ENCODE data around the gene CEP85.

CEP85 gene

GRCh38 chr1:26278724-26279455 is 44.9 kb downstream of the CEP85 start:
- peak; percentile 82 for DNase-seq

GRCh38 chr1:26279456-26280332 is 45.7 kb downstream of the CEP85 start, which contains the start of gene SH3BGRL3:
SH3BGRL3 (plus strand) TSS chr1:26280086; CDS start chr1:26280156, 70 bp downstream.
- peak; percentile 91 for DNase-seq

- DNase-seq: peak; percentile 58
Observed at GRCh38 chr1:26280333-26281042, 46.5 kb downstream of the CEP85 start.

GRCh38 chr1:26281091-26281958 is 47.3 kb downstream of the CEP85 start:
- DNase-seq: no peak

DNA sequence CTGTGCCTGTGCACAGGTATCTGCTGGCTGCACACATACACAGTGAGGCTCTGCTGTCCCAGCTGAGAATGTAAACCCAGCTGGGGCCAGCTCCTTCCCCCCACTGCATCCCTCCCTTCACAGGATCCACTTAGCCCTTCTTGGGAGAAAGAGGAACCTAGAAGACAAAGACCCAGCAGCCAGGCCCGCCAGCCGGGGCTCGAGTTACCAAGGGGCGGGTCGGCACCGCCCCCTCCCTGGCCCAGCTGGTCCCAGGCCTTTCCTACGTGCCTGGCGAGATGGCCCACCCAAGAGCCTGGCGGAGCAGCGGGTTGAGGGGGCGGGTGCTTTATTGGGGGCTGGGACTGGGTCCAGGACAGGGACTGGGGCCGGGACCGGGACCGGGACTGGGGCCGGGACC is 48.0 kb downstream of the CEP85 start:
- DNase-seq: no peak

GRCh38 chr1:26282401-26282918 is 48.5 kb downstream of the CEP85 start:
- no peak for DNase-seq

DNA sequence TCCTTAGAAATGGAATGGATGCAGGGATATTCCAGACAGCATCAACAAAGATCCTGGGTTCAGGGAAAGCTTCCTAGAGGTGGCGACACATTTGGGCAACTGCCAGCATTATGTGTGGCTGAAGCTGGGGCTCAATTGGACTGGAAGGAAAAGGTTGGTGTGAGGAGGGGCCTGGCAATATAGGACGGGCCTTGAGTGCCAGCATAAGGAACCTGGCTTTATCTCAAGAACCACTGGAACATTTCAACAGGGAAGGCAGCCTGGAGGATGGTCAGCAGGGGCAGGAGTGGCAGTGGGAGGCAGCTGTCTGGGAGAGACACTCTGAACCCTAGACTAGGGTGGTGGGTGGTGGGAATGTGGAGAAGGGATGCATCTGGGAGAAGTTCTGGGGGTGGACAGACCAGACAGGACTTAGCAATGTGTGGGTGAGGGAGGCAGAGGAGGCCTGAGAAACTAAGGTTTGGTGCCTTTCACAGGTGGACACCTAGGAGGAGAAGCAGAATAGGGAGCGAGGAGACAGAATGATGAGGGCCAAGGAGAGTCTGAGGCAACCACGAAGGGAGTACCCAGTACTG is 49.4 kb downstream of the CEP85 start:
- no peak for DNase-seq

GRCh38 chr1:26283871-26284596 is 50.0 kb downstream of the CEP85 start:
- DNase-seq: no peak

GRCh38 chr1:26284597-26285347 is 50.8 kb downstream of the CEP85 start:
- peak; percentile 97 for DNase-seq

DNA sequence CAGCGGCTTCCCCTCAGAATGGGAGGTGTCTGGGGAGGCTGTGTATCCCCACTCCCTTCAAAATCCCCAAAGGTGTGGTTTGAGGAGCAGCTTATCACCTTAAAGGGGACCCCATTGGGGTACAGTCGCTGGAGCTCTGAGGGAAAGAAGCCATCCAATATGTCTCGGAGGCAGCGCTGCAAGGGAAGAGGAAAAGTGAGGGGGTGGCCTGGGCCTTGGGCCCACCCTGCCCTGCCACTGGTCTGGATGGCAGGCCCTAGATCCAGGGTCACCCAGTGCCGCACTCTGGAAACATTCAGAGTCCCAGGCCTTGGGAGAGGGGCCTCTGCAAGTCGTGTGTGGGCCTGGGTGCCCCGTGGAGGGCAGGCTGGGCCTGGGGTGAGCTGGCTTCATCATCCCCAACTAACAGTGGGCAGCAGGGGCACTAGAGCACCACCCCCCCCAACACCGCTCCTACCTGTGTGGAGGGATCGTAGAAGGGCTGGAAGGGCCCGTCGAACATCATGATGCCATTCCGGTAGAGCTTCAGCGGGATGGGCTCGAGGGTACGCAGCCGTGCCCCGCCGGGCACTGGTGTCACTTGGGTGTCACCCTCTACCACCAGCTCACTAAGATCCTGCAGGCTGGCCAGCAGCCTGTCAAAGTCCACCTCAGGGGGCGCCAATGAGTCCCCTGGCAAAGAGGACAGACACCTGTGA is 51.5 kb downstream of the CEP85 start:
- peak; percentile 74 for DNase-seq

DNA sequence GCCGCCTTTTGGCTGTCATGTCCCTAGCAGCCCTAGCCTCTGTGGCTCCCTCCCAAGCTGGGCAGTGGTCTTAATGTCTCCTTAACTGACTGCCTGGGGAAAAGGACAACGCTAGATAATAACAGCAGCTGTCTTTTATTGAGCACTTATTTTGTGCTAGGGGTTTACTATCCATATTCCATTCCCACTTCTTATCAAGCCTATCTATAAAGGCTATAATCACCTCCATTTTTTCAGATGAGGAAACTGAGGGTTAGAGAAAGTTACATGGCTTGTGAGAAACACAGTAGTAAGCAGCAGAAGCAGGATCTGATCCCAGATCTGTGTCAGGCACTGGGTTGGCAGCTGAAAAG is 52.0 kb downstream of the CEP85 start:
- DNase-seq: no peak

- peak; percentile 89 for DNase-seq
Observed at GRCh38 chr1:26287033-26287711, 53.2 kb downstream of the CEP85 start.

DNA sequence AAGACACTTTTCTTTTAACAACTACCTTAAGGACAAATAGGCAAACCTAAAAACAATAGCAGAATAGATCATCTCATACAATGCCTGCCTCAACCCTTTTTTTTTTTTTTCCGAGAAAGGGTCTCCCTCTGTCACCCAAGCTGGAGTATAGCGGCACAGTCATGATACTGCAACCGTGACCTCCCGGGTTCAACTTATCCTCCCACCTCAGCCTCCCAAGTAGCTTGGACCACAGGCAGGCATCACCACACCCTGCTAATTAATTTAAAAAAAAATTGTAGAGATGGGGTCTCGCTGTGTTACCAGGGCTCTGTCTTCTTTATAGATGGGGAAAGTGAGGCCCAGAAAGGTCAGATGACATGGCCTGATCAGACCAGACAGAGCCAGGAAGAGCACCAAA is 53.8 kb downstream of the CEP85 start:
- DNase-seq: no peak

DNA sequence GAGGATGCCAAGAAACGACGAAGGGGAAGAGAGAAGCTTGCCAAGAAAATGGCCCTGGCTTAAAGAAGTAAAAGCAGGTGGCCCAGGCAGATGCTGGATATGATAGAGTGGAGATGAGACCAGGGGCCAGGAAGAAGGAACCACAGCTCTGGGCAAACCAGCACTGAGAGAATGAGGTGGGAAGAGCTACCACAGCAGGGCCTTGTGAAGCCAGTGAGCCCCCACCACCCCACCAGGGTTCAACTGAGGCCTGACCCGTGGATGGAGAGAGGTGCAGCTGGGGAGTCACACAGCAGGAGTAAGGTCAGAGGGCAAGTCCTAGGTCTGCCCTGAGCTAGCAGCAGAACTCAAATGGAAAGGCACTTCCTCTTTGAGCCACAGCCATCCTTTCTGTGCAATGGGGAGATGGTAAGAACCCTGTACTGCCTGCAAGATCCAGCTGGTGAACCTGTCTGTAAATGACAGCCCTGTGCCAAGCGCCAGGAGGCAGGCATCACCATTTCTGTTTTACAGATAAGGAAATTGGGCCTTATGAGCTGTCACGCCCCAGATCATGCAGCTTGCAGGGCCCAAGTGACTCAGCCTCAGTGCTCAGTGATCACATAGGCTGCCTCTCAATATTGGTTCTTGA is 54.4 kb downstream of the CEP85 start:
- peak; percentile 88 for DNase-seq

DNA sequence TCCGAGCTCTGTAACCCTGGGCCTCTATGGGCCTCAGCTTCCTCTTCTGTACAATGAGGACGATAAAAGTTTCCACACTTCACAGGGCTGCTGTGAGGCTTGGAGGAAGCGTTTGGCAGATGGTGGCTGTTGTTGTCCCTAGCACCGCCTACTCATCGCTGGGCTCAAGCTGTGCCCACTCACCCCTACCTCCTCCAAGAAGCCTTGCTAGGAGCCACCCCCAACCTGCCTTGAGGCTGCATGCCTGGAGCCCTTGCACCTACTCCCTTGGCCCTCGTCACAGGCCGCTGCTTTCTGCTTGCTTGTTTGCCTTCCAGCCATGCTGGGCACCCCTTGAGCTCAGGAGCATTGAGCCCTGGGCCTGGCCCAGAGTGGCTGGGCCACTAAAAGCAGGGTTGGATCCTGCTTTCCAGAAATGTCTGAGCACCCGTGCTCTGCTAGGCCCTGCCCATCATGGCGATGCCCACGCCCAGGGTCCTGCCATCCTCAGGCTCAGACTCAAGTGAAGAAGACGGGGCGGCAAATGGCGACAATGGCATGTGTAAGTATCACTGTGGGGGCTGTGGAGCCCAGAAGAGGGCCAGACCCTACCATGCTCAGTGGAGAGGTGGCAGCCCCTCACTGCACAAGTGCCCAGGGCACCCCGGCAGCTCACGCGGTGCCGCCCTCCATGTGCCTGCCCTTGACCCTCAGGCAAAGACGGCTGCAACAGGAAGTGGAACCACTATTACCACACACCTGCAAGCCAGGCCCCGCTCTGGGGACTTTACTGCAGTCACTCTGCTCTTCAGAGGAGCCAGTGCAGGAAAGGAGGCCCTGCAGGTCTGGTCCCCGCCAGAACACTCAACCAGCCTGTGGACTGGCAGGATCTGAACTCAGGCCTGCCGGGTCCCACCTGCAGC is 55.4 kb downstream of the CEP85 start:
- peak; percentile 62 for DNase-seq

DNA sequence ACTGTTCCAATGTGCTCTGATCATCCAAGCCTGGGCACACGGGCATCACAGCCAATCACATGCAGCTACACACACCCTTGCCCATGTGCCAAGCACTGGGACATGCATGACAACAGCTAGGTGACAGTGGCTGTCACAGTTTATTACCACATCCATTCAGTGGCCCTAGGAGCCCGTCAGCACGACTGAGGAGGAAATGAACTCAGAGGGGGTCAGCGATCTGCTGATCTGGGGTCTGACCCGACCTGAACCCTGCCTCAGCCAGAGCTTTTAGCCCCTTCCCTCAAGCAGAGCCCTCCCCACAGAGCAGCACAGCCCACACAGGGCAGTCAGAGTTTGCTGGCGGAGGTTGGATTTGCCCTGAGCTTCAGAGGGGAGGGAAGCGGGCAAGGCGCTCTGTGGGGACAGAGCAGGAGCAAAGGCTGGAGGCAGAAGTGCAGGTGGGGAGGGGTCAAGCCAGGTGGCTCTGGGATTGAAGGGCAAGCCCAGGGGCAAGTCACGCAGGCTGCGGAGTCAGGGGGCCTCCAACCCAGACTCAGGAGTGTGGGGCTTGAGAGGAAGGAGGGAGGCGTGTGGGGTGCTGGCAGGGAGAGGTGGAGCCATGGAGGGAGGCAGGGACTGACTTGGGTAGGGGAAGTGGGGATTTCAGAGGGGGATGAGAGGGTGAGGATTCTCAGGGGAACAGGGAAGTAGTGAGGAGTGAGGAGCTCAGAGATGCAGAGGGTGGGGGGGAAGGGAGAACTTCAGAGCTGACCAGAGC is 56.3 kb downstream of the CEP85 start:
- no peak for DNase-seq

- DNase-seq: no peak
Observed at GRCh38 chr1:26290882-26291261, 56.9 kb downstream of the CEP85 start.
